ENCODE results near the gene ATOSB. TPM values are rescaled to one million over a fixed set of nuclear protein-coding genes. Genes with fewer than 3 reads are reported as not detected.

Gene ATOSB
- total and polyA plus RNA-seq, 2 of the 8 experiments (the other 6 are each of a cell fraction or from before 2014, with no cell fraction given) = 6.9 to 10.4 TPM

DNA sequence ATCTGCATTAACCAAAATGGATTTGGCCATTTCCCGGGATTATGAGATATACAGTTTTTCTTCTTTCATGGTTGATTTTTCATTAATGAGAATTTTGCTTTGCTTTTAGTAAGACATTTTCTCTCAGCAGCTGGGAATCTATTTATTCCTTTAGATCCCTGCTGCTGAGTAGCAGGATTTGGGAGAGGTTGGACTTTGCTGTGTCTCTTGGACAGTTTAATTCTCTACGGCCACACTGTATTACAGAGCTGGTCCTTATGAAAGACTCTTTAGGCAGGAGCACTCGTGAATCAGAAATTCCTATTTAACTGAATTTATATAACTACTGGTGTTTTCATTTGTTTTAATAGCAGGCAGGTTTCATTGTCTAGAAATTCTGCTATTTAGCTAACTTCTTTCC is 47.8 kb upstream of the ATOSB start:
- no peak overlapping the region for H2BK120ac ChIP-seq (replicated peaks; ENCODE audit: low read depth, low read length)
- no peak overlapping the region for H4K8ac ChIP-seq (ENCODE audit: extremely low read depth, insufficient read depth, low read length)
- H3K4ac ChIP-seq (replicated peaks; ENCODE audit: insufficient read length, low read depth, low read length) = no peak overlapping the region
- peaks cover 0 to 1% (median 0%) of the 10 kb centered on the region in 4 experiments; a peak in 2 of 7 replicates for H3K4me1 ChIP-seq (replicated peaks in 1 of 4; ENCODE audit: control insufficient read depth in 3 of 4, insufficient read depth in 4 of 4, low read length in 3 of 4)
- DNase-seq (ENCODE audit: low read depth in 1 of 2, low spot score in 2 of 2) (no peak), FAIRE-seq (no peak)
- no peak overlapping the region for H4K5ac ChIP-seq (ENCODE audit: insufficient read length, low read depth, low read length)
- ChIA-PET POLR2A (ENCODE audit: partially characterized antibody) (interaction anchor here (2.0 kb wide), 1 partner anchor 47 kb away, joined by 8 read pairs; the partner anchor contains the start of gene ATOSB), CTCF (ENCODE audit: partially characterized antibody) (interaction anchor here (0.6 to 1.3 kb wide), 3 partner anchors 47 to 313 kb away, joined by 3 to 4 read pairs (median 4); no protein-coding TSS in a partner anchor)
- no peak overlapping the region for H2AK5ac ChIP-seq (ENCODE audit: low read depth, low read length)
- H2BK15ac ChIP-seq (ENCODE audit: low read length) = no peak overlapping the region
- H3K23ac ChIP-seq (ENCODE audit: insufficient read length) = no peak overlapping the region
- TF ChIP-seq SRF (IDR thresholded peaks at IDR 0.05; ENCODE audit: low read depth, low read length) (no peak), PHF8 (conservative IDR thresholded peaks at IDR 0.05; ENCODE audit: low read depth, low read length) (no peak), CBX8 (IDR thresholded peaks at IDR 0.05; ENCODE audit: borderline replicate concordance, low read depth, low read length) (no peak), MAFK (IDR thresholded peaks at IDR 0.05; ENCODE audit: low read depth, low read length) (no peak), BACH1 (IDR thresholded peaks at IDR 0.05; ENCODE audit: low read length) (no peak), EZH2 (IDR thresholded peaks at IDR 0.05; ENCODE audit: low read depth, low read length, severe bottlenecking) (no peak), SP4 (IDR thresholded peaks at IDR 0.05; ENCODE audit: low read length) (no peak), RXRA (IDR thresholded peaks at IDR 0.05; ENCODE audit: insufficient read depth, low read depth, low read length) (no peak), GABPA (IDR thresholded peaks at IDR 0.05; ENCODE audit: borderline replicate concordance, insufficient read depth, low read length) (no peak), SIRT6 (IDR thresholded peaks at IDR 0.05; ENCODE audit: low read length) (no peak), CEBPB (IDR thresholded peaks at IDR 0.05; ENCODE audit: low read depth, low read length) (no peak), HDAC6 (IDR thresholded peaks at IDR 0.05; ENCODE audit: low read depth, low read length) (no peak)
- H2BK12ac ChIP-seq (ENCODE audit: low read depth, low read length) = no peak overlapping the region
- no peaks in the 10 kb centered on the region for H3K79me1 ChIP-seq (ENCODE audit: low read depth, low read length)
- H3K9ac ChIP-seq (replicated peaks in 1 of 4; ENCODE audit: extremely low read depth in 1 of 4, low read depth in 3 of 4, low read length in 3 of 4) = no peak overlapping the region
- no peak overlapping the region for H4K91ac ChIP-seq (replicated peaks; ENCODE audit: insufficient read length, low read length)
- no peak overlapping the region for H2BK20ac ChIP-seq (ENCODE audit: low read length)
- no peaks in the 10 kb centered on the region for H3K27me3 ChIP-seq (replicated peaks in 1 of 4; ENCODE audit: control insufficient read depth in 3 of 4, extremely low read depth in 1 of 4, insufficient read depth in 3 of 4, low read length in 3 of 4)
- H3K4me2 ChIP-seq (ENCODE audit: insufficient read depth in 1 of 2, low read depth in 2 of 2, low read length in 2 of 2) = peak overlapping the region; percentile 86 to 99; a peak in 3 of 4 replicates
- no peak overlapping the region for H2BK5ac ChIP-seq (ENCODE audit: low read depth, low read length)
- H3K18ac ChIP-seq (ENCODE audit: extremely low read depth, low read length) = no peak overlapping the region
- no peak overlapping the region for H3K14ac ChIP-seq (ENCODE audit: insufficient read length)
- peak overlapping the region in 1 of 4 experiments; percentile 85; a peak in 2 of 8 replicates for H3K4me3 ChIP-seq (ENCODE audit: extremely low read depth in 1 of 4, insufficient read depth in 2 of 4, low read depth in 3 of 4, low read length in 4 of 4)
- no peaks in the 10 kb centered on the region for H3K9me3 ChIP-seq (ENCODE audit: insufficient read depth in 2 of 2, low read depth in 1 of 2, low read length in 1 of 2)
- no peaks in the 10 kb centered on the region; a peak in 1 of 8 replicates for H3K36me3 ChIP-seq (ENCODE audit: control insufficient read depth in 2 of 4, insufficient read depth in 4 of 4, low read length in 3 of 4)
- peaks cover 7% of the 10 kb centered on the region for H3K23me2 ChIP-seq (ENCODE audit: low read depth, low read length)
- peaks cover 0 to 32% of the 10 kb centered on the region in 2 experiments; a peak in 2 of 4 replicates for H3K79me2 ChIP-seq (ENCODE audit: control insufficient read depth in 1 of 2, insufficient read depth in 2 of 2, low read length in 2 of 2)
- H4K20me1 ChIP-seq (replicated peaks in 1 of 2; ENCODE audit: control insufficient read depth in 1 of 2, insufficient read depth in 2 of 2, low read length in 2 of 2) = no peaks in the 10 kb centered on the region
- no peak overlapping the region for H2AFZ ChIP-seq (ENCODE audit: low read length)
- H3K27ac ChIP-seq (ENCODE audit: low read depth, low read length) = no peak overlapping the region
- WGBS, 2 experiments (ENCODE audit: extremely low coverage in 1 of 2, insufficient coverage in 1 of 2, insufficient read length in 1 of 2, insufficient replicate concordance in 2 of 2, low coverage in 1 of 2, low lambda C conversion rate in 2 of 2, missing lambda C conversion rate in 1 of 2) = 82% methylated on average over 3 of the region's 3 CpGs; no CpG with 5 or more reads in 1 of the 2 experiments
- no peak overlapping the region for H3K56ac ChIP-seq (replicated peaks; ENCODE audit: insufficient read length, low read depth, low read length)

All from H1 (cell line).